ENCODE data around the gene TRIP6.
"Not testable (repeated sequence)": the region's sequence is repeated elsewhere in the genome, so short reads cannot be mapped to it uniquely, and the experiment has no call there.

The TRIP6 gene

DNA sequence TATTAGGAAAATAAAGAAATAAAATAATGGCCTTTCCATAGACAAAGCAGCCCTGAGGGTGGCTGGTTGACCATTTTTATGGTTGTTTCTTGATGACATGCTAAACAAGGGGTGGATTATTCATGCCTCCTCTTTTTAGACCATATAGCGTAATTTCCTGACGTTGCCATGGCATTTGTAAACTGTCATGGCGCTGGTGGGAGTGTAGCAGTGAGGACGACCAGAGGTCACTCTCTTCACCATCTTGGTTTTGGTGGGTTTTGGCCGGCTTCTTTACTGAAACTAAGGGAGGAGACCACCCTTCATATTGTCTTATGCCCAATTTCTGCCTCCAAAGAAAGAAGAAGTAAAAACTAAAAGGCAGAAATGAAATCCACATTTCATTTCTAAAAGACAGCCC is 52.1 kb downstream of the TRIP6 start:
- not testable (repeated sequence) for DNase-seq (ENCODE audit: low read depth)

GRCh38 chr7:100919779-100920437 is 52.7 kb downstream of the TRIP6 start:
- not testable (repeated sequence) for DNase-seq (ENCODE audit: low read depth)

- no peak for DNase-seq (ENCODE audit: low read depth)
Observed at GRCh38 chr7:100921039-100921438, 53.9 kb downstream of the TRIP6 start.

All from amniotic epithelial cell (primary cell).